ENCODE results near the gene NINL.

- no peak for TF ChIP-seq CTCF (IDR thresholded peaks at IDR 0.05; ENCODE audit: low read depth, low read length, poor library complexity, severe bottlenecking)
- no peak for TF ChIP-seq EZH2phosphoT487 (IDR thresholded peaks at IDR 0.05; ENCODE audit: borderline replicate concordance, low read length)
Measured at GRCh38 chr20:25629816-25630499, 44.6 kb upstream of the NINL start.

All from DOHH2 (cell line).